GM12878 (cell line): ENCODE data around the gene UBE2O. TPM values are rescaled to one million over a fixed set of nuclear protein-coding genes. Genes with fewer than 3 reads are reported as not detected.

ENCODE experiments used
- ASH2L ChIP-seq: fragments of 300-600, 200-600 bp; sonication (generic); IDR thresholded peaks from 2 replicates; pipeline ENCODE4 v1.6.1; 2017; ENCODE audit warnings: low read depth, mild to moderate bottlenecking, borderline replicate concordance
- BCL11A ChIP-seq: IDR thresholded peaks from 2 replicates; pipeline ENCODE4 v1.6.1; 2011; ENCODE audit warnings: low read depth, low read length
- BRCA1 ChIP-seq: IDR thresholded peaks from 2 replicates; pipeline ENCODE4 v1.6.1; 2011; ENCODE audit warnings: low read depth, low read length, improper control_type of control experiment
- CEBPZ ChIP-seq: fragments of 150-350 bp; IDR thresholded peaks from 2 replicates; pipeline ENCODE4 v1.6.1; 2016; ENCODE audit warnings: low read depth, low read length
- CHD2 ChIP-seq: IDR thresholded peaks from 2 replicates; pipeline ENCODE4 v1.6.1; 2011; ENCODE audit warnings: low read depth, low read length, improper control_type of control experiment, borderline replicate concordance
- CREM ChIP-seq: IDR thresholded peaks from 2 replicates; pipeline ENCODE4 v1.6.1; 2014; ENCODE audit warnings: antibody characterized with exemption, low read depth
- E2F4 ChIP-seq: IDR thresholded peaks from 2 replicates; pipeline ENCODE4 v1.6.1; 2012; ENCODE audit warnings: low read depth, low read length, improper control_type of control experiment
- E4F1 ChIP-seq: fragments of 450-650 bp; IDR thresholded peaks from 2 replicates; pipeline ENCODE4 v1.6.1; 2018; ENCODE audit warnings: borderline replicate concordance, mild to moderate bottlenecking; ENCODE audit not compliant: partially characterized antibody
- IKZF1 ChIP-seq: fragments of 450-650 bp; conservative IDR thresholded peaks from 2 replicates; pipeline ENCODE4 v1.6.1; 2017; ENCODE audit warnings: antibody characterized with exemption, mild to moderate bottlenecking
- IRF3 ChIP-seq: fragments of 450-650 bp; IDR thresholded peaks from 2 replicates; pipeline ENCODE4 v1.6.1; 2014; ENCODE audit warnings: mild to moderate bottlenecking
- KAT2A ChIP-seq: conservative IDR thresholded peaks from 2 replicates; pipeline ENCODE4 v1.6.1; 2011; ENCODE audit warnings: low read depth, low read length; ENCODE audit not compliant: control insufficient read depth
- KLF5 ChIP-seq: fragments of 450-650 bp; IDR thresholded peaks from 2 replicates; pipeline ENCODE4 v1.6.1; 2014; ENCODE audit warnings: mild to moderate bottlenecking; ENCODE audit not compliant: partially characterized antibody
- MEF2A ChIP-seq: IDR thresholded peaks from 2 replicates; pipeline ENCODE4 v1.6.1; 2011; ENCODE audit warnings: low read depth, mild to moderate bottlenecking, low read length, moderate library complexity; ENCODE audit not compliant: insufficient read depth
- MTA3 ChIP-seq: IDR thresholded peaks from 2 replicates; pipeline ENCODE4 v1.6.1; 2012; ENCODE audit warnings: low read length, inconsistent platforms, borderline replicate concordance
- MYB ChIP-seq: fragments of 150-350 bp; IDR thresholded peaks from 2 replicates; pipeline ENCODE4 v1.6.1; 2014; ENCODE audit warnings: mild to moderate bottlenecking, low read depth, low read length, borderline replicate concordance
- MYC ChIP-seq: IDR thresholded peaks from 2 replicates; pipeline ENCODE4 v1.6.1; 2011; ENCODE audit warnings: mild to moderate bottlenecking, low read length, moderate library complexity, inconsistent platforms; ENCODE audit not compliant: insufficient read depth, insufficient replicate concordance, insufficient read length, severe bottlenecking
- PML ChIP-seq: IDR thresholded peaks from 2 replicates; pipeline ENCODE4 v1.6.1; 2012; ENCODE audit warnings: low read length, inconsistent platforms
- SIN3A ChIP-seq: IDR thresholded peaks from 2 replicates; pipeline ENCODE4 v1.6.1; 2012; ENCODE audit warnings: low read depth, low read length, improper control_type of control experiment
- SPI1 ChIP-seq: IDR thresholded peaks from 2 replicates; pipeline ENCODE4 v1.6.1; 2011; ENCODE audit warnings: low read depth, mild to moderate bottlenecking, low read length, moderate library complexity, borderline replicate concordance; ENCODE audit not compliant: insufficient read depth
- SRF ChIP-seq, 2 experiments: IDR thresholded peaks; 2 replicates each; pipeline ENCODE4 v1.6.1; 2011; ENCODE audit warnings: low read depth in 2 of 2, low read length in 2 of 2, mild to moderate bottlenecking in 1 of 2, moderate library complexity in 1 of 2
- YBX1 ChIP-seq: fragments of 450-650 bp; IDR thresholded peaks from 2 replicates; pipeline ENCODE4 v1.6.1; 2016; ENCODE audit warnings: antibody characterized with exemption
- YY1 ChIP-seq: IDR thresholded peaks from 2 replicates; pipeline ENCODE4 v1.6.1; 2011; ENCODE audit warnings: low read depth, mild to moderate bottlenecking, low read length
- polyA plus RNA-seq, 11 experiments: library from polyadenylated mRNA; depleted of rRNA in 4 of 11; unstranded in 6 of 11; stranded (reverse) in 5 of 11; fragments of >200 nt; fragmentation: Nextera tagmentation in 4 of 11; fragmentation: Illumina TruSeq in 1 of 11; extraction: Ambion mirVana in 4 of 11; extraction: Trizol in 1 of 11; gene quantifications; 1 replicate in 1 of 11; 2 replicates in 10 of 11; pipeline versions ENCODE4 v1.2.1 to v1.2.3, GENCODE V29; 2011 to 2016; ENCODE audit warnings: inconsistent platforms in 2 of 11, missing spikeins in 2 of 11, low read depth in 1 of 11
- total RNA-seq, 4 experiments: library from RNA; depleted of rRNA in 3 of 4; stranded (reverse); fragments of >200 nt in 3 of 4; fragmentation: Illumina TruSeq in 1 of 4; extraction: Trizol in 1 of 4; gene quantifications; 2 replicates each; pipeline versions ENCODE4 v1.2.1 to v1.2.3, GENCODE V29; 2013 to 2021

Gene UBE2O
- total and polyA plus RNA-seq, 10 of the 15 experiments (the other 5 are each of a cell fraction or from before 2014, with no cell fraction given): 2.1 to 39.0 (median 14.1) TPM

- TF ChIP-seq YBX1: no peak
- TF ChIP-seq CREM: peak; percentile 66
- no peak for TF ChIP-seq E2F4
- no peak for TF ChIP-seq KLF5
- no peak for TF ChIP-seq CEBPZ
- TF ChIP-seq MEF2A: peak; percentile 77
- TF ChIP-seq CHD2: peak; percentile 62; the same call in 1 of the 2 replicates
- TF ChIP-seq SRF (IDR thresholded peaks at IDR 0.05; ENCODE audit: low read depth in 2 of 2, low read length in 2 of 2): no peak
- TF ChIP-seq BCL11A: 0 out of 2 replicates have a peak, but pooled peaks have one; percentile 13
- TF ChIP-seq PML: peak; percentile 53; the same call in 1 of the 2 replicates
- TF ChIP-seq SPI1: peak; percentile 87
- TF ChIP-seq MYB: no peak
- TF ChIP-seq YY1: peak; percentile 59
- no peak for TF ChIP-seq MYC
- no peak for TF ChIP-seq BRCA1
- TF ChIP-seq IRF3: no peak
- peak; percentile 85 for TF ChIP-seq IKZF1
- TF ChIP-seq E4F1: no peak
- TF ChIP-seq SIN3A: no peak
- peak; percentile 88; the same call in 1 of the 2 replicates for TF ChIP-seq MTA3
- no peak for TF ChIP-seq ASH2L
- TF ChIP-seq KAT2A: no peak
Measured at GRCh38 chr17:76481071-76481655, 28.2 kb upstream of the UBE2O start (continued).
